HG02623 (cell line): ENCODE data around the gene DLL3.
"Not testable (repeated sequence)": the region's sequence is repeated elsewhere in the genome, so short reads cannot be mapped to it uniquely, and the experiment has no call there.

ENCODE experiments used
- ATAC-seq: cut with Tn5 transposase; IDR thresholded peaks from one replicate; pipeline ENCODE4 v1.9.1; 2021; ENCODE audit warnings: moderate library complexity; ENCODE audit not compliant: unreplicated experiment

The DLL3 gene

DNA sequence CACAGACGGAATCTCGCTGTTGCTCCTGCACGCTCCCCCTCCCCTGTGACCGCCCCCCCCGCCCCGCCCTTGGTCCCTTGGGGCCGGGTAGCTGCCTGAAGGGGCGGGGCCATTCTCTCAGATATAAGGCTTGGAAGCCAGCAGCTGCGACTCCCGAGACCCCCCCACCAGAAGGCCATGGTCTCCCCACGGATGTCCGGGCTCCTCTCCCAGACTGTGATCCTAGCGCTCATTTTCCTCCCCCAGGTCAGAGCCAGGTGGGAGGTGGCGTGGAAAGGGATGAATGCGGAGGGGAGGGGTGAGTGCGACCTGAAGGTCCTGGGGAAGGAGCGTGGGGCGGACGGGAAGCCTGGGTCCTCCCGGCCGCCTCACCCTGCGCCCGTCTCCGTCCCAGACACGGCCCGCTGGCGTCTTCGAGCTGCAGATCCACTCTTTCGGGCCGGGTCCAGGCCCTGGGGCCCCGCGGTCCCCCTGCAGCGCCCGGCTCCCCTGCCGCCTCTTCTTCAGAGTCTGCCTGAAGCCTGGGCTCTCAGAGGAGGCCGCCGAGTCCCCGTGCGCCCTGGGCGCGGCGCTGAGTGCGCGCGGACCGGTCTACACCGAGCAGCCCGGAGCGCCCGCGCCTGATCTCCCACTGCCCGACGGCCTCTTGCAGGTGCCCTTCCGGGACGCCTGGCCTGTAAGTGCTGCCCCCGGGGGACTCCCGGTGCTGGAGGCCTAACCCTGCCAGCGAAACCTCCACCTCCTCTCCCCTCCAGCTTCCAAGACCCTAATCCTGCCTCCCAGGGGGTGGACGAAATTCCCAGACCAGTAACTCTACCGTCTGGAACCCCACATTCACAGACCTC is at the start of gene DLL3:
TSS of gene DLL3 (plus strand) at position 150 of the 845 bp plus-strand sequence. CDS start at position 178, 28 bp downstream.
- no peak for ATAC-seq

- no peak for ATAC-seq
Observed at GRCh38 chr19:39449116-39449797, 49.5 kb upstream of the DLL3 start.

DNA sequence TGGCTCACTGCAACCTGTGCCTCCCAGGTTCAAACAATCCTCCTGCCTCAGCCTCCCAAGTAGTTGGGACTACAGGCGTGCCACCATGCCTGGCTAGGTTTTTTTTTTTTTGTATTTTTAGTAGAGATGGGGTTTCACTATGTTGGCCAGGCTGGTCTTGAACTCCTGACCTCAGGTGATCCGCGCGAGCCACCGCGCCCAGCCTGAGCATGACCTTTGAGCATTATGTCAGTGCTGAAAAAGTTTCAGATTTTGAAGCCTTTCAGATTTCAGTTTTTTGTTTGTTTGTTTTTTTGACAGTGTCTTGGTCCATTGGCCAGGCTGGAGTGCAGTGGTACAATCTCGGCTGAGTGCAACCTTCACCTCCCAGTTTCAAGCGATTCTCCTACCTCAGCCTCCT is 47.5 kb upstream of the DLL3 start:
- ATAC-seq = not testable (repeated sequence)

DNA sequence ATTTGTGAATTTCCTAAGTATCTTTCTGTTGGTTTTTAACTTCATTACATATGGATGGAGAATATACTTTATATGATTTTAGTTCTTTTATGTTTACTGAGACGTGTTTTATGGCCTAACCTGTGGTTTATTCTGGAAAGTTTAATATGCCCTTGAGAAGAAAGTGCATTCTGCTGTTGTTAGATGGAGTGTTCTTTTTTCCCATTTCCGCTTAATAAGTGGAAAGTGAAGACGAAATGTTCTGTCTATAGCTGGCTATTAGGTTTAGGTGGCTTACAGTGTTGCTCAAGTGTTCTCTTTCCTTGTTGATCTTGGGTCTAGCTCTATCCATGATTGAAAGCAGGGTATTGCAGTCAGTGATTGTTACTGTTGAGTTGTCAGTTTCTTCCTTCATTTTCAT is 35.3 kb upstream of the DLL3 start:
- no peak for ATAC-seq

DNA sequence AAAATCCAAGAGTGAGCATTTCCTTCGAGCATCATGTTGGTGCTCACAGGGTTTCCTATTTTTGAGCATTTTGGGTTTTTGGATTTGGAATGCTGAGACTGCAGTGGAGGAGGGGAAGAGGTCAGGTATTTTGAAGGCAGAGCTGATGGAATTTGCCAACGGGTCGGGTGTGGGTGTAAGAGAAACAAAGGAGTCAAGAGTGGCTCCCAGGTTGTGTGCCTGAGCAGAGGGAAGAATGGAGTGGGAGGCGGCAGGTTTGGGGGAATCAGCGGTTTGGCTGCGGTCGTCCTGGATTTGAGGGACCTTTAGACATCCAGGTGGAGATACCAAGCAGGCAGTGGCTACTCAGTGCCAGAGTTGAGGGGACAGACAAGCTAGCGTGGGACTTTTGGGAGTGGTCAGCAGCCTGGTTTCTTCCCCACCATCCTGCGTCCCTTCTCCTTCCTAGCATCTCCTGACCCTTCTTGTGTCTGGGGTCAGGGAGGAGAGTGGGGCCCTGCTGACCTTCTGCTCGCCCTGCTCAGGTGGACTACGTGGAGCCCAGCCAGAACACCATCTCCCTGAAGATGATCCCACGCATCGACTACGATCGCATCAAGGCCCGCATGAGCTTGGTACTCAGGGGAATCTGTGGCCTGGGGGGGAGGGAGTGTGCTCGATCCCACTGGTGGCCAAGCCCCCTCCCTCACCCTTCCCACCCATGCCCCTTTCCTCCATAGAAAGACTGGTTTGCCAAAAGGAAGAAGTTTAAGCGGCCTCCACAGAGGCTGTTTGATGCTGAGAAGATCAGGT is 32.6 kb upstream of the DLL3 start:
- no peak for ATAC-seq

DNA sequence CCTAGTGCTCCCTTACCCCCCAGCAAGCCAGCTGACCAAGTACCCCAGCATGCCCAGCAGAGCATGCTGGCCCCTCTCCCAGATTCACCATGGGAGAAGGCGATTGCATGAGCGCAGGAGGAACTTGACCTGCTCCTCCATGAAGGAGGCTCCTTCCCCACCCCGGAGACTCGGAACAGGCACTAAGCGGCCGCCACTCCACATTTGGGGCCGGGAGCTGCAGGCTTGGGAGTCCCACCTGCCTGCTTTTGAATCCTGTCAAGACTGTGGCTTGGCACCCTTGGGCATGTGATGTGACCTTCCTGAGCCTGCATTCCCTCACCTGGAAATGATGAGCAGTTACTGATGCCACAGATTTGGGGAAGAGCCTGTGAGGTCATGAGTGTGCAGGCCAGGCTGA is 30.8 kb upstream of the DLL3 start:
- ATAC-seq = no peak

GRCh38 chr19:39469036-39469435 is 29.7 kb upstream of the DLL3 start:
- no peak for ATAC-seq

GRCh38 chr19:39469567-39469966 is 29.2 kb upstream of the DLL3 start:
- no peak for ATAC-seq

DNA sequence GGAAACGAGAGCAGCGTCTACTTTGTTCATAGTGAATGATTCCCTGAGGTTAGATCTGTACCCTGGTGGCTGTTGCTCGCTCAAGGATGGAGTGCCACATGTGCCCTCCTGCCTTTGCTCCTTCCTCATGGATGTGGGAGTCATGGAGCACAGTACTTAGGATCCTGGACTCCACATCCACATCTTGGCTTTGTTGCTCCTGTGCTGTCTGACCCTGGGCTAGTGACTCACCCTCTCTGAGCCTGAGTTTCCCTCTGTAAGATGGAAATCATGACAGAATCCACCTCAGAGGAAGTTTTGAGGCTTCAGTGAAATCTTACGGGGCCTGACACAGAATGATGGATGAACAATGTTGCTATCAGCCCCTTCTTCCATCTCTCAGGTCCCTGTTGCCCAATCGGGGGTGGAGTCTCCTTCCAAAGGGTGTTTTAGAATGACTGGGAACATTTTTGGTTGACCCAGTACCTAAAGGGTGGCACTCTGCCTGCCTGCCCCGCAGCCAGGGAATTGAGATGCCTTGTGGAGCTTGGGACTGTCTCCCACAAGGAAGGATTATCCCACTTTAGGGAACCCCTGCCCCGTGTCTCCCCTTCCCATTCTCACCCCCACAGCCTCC is 27.9 kb upstream of the DLL3 start:
- no peak for ATAC-seq

DNA sequence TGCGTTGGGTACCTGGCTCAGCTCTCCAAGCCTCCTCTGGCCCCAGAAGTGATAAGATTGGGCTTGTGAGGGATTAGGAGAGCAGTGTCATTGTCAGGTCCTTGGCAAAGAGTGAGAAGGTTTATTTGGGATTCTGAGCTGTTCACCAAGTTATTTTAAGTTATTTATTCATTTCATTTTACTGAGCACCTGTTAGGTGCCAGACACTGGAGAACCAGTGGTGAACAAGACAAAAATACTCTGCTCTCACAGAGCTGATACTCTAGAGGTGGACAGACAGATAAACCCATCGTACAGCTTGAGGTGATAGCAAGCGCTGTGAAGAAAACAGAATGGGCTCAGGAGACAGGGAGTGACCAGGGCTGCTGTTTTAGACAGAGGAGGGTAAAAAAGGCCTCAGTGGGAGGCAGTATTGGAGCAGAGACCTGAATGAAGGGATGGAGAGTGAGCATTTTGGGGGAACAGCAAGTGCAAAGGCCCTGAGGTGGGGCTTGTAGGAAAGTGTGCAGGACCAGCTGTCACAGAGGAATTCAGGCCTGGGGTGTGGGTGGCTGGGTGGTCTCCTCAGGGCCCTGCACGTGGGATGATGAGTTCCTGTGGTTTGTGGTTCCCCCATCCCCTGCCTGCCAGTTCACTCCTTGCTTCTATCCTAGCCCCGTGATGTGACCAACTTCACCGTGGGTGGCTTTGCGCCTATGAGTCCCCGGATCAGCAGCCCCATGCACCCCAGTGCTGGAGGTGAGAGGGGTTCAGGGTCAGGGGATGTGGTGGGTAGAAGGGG is 26.8 kb upstream of the DLL3 start:
- no peak for ATAC-seq

DNA sequence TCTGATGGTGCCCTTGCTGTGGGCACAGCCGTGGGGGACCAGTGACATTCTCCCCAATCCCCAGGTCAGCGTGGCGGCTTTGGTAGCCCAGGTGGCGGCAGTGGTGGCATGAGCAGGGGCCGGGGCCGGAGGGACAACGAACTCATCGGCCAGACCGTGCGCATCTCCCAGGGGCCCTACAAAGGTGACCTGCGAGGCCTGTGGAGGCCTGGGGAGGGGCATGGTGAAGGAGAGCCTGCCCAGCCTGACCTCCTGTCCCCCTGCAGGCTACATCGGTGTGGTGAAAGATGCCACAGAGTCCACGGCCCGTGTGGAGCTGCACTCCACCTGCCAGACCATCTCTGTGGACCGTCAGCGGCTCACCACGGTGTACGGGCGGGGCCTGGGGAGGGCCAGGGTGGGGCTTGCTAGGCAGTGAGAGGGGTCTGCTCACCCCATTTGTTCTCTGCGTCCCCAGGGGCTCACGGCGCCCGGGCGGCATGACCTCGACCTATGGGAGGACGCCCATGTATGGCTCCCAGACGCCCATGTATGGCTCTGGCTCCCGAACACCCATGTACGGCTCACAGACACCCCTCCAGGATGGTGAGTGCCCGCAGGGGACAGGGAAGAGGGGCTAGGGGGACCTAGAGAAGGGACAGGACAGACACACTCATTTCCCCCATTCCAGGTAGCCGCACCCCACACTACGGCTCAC is 25.9 kb upstream of the DLL3 start:
- ATAC-seq = no peak

- ATAC-seq = no peak
Observed at GRCh38 chr19:39473443-39473960, 25.2 kb upstream of the DLL3 start.

DNA sequence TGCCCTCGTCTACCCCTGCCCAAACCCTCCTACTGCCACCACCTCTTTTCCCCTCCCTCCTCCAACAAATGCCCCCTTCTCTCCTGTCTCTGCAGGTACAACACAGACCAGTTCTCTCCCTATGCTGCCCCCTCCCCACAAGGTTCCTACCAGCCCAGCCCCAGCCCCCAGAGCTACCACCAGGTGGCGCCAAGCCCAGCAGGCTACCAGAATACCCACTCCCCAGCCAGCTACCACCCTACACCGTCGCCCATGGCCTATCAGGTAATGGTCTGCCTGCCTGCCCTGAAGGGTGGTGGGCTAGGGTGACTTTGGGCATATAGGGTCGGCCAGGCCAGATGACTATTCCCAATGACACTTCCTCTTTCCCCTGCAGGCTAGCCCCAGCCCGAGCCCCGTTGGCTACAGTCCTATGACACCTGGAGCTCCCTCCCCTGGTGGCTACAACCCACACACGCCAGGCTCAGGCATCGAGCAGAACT is 24.6 kb upstream of the DLL3 start:
- no peak for ATAC-seq

DNA sequence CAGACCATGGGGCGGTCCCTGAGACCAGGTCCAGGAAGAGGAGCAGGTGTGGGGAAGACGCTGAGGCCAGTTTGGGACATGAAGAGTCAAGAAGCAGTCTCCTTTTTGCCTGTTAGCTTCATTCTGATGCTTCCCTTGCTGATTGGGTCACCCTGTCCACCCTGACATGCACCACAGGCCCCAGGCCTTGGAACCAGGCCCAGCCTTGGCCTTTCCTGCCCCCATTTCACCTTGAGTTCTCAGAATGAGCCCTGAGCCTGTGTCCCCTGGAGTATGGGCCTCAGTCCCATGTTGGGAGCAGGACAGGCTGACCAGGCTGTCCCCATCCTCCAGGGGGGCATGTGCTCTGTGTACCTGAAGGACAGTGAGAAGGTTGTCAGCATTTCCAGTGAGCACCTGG is 23.0 kb upstream of the DLL3 start:
- ATAC-seq = no peak

DNA sequence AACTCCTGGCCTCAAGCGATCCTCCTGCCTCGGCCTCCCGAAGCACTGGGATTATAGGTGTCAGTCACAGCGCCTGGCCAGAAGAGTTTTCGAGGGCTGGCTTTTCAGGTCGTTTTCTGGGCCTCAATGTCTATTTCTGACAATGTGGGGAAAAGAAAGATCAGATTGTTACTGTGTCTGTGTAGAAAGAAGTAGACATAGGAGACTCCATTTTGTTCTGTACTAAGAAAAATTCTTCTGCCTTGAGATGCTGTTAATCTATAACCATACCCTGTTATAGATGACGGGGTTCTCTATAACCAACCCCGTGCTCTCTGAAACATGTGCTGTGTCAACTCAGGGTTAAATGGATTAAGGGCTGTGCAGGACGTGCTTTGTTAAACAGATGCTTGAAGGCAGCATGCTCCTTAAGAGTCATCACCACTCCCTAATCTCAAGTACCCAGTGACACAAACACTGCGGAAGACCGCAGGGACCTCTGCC is 19.4 kb upstream of the DLL3 start:
- ATAC-seq = not testable (repeated sequence)

GRCh38 chr19:39479916-39480315 is 18.8 kb upstream of the DLL3 start:
- ATAC-seq = no peak

DNA sequence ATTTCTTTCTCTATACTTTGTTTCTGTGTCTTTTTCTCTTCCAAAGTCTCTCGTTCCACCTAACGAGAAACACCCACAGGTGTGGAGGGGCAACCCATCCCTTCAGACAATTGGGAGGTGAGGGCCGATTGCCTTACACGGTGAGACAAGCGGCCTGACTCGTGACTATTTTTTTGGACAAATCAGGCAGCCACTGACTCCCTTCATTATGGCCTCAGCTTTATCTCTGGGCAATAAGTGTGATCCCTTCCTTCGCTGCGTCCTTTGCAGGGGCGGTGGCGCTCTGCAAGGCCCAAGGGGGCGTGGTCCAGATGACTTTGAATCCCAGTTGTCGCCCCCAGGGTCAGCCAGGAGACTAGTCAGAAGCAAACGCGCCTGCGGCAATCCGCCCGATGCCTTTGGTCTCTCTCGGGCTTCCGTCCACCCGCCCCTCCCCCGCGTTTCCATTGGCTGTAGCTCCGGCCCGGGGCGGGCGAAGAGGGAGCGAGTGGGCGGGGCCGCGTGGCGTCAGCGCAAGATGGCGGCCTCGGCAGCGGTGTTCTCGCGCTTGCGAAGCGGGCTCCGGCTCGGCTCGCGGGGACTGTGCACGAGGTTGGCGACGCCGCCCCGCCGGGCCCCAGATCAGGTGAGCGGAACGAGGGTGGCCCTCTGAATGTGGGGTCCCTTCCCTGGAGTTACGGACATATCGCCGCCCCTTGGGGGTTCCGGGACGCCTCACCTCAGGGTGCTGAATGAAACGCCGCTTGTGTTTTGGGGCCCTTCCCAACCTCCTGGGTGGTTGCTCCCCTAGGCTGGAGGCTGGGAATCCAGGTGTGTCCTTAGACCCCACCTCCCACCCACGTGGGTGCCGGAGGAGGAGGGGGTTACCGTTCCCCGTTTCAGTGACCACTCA is 18.2 kb upstream of the DLL3 start, which contains the start of gene TIMM50:
TSS of gene TIMM50 (plus strand) at position 502 of the 892 bp plus-strand sequence. CDS start at position 518, 16 bp downstream.
- peak; percentile 79 for ATAC-seq

DNA sequence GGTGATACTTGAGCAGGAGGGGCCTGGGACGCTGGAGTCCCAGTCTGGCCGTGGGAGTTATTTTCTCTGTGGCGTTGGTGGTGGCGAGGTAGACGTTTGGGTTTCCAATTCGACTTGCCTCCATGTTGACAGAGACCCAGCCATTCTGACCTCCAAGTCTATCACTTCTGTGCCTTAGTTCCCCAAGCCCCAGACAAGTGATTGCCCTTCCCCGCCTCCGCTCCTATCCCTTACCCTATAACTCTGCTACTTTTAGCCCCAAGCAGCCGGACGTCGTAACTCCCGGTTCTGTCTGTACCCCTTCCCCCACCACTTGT is 17.6 kb upstream of the DLL3 start:
- peak; percentile 5 for ATAC-seq
